G401 (cell line): ENCODE measurements around the gene SLIT3. TPM values are rescaled to one million over a fixed set of nuclear protein-coding genes. Genes with fewer than 3 reads are reported as not detected.
A peak's percentile ranks its signal among the peaks of the same experiment; 100 is the strongest.

Source experiments
- DNase-seq: peaks from one replicate; pipeline ENCODE4 v3.0.0-alpha.2; 2015; ENCODE audit warnings: low spot score
- in situ Hi-C: cut with HindIII; loops from 2 replicates; pipeline ENCODE4 v1.10.0; 2016; ENCODE audit warnings: low sequenced_read_pairs, mixed read lengths
- total RNA-seq: library from RNA; depleted of rRNA; stranded (reverse); fragments of >200 nt; shearing (Covaris generic); gene quantifications from 2 replicates; pipeline ENCODE4 v1.2.3, GENCODE V29; 2014

SLIT3 gene
- total RNA-seq, 1 experiment from 2014 or later: 0.03 TPM

DNA sequence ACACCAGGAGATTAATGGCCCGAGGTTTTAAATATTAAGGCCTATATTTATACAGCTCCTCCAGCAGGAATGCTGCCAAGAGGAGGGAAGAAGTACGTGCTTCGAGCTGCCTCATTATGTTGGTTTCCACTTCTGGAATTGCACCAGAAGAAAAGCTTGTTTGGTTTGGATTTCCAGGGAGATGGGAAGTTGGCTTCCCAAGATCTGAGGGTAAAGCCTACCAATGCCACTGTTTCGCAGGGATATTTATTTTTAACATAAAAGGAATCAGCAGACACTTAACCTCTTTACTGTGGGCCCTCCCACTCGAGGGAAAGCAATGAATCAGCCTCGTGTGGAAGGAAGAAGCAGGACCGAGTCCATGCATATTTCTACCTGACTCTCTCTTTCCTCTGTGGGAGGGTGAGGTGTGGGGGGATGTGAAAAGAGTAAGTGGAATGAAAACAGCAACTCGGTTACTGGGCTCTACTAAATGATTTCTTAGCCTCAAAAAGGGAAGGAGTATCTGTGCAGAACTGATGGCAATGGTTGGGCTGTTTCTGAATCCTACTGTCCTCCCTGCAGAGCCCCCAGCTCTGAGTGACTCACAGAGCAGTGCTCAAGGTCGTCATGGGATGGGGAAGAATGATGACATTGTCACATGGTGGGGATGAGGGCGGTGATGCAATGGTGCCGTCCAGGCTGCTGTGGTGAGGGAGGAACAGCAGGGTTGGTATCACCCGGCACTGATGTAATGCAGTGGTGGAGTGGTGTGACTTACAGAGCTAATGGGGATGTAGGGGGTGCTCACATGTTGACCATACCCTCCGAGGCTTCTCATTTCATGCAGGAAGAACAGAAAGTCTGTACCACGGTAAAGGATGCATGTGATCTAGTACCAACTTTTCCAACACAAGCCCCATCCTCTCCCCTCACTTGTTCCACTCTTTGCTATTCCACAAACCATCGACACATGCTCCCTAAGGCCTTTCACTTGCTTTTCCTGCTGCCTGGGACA, 506.8 kb downstream of the SLIT3 start:
- DNase-seq: no peak
- in situ Hi-C loops: no loop called here

DNA sequence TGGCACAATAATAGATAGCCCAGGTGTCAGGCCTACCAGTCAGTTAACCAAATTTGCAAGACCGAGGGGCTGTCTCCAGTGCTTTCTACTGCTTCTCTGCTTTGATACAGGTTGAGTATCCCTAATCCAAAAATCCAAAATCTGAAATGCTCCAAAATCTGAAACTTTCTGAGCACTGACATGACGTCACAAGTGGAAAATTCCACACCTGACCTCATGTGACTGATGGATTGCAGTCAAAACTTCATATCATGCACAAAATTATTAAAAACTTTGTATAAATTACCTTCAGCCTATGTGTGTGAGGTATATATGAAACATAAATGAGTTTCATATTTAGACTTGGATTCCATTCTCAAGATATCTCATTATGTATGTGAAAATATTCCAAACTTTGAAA, 508.3 kb downstream of the SLIT3 start:
- in situ Hi-C loops: no loop called here
- DNase-seq: no peak

DNA sequence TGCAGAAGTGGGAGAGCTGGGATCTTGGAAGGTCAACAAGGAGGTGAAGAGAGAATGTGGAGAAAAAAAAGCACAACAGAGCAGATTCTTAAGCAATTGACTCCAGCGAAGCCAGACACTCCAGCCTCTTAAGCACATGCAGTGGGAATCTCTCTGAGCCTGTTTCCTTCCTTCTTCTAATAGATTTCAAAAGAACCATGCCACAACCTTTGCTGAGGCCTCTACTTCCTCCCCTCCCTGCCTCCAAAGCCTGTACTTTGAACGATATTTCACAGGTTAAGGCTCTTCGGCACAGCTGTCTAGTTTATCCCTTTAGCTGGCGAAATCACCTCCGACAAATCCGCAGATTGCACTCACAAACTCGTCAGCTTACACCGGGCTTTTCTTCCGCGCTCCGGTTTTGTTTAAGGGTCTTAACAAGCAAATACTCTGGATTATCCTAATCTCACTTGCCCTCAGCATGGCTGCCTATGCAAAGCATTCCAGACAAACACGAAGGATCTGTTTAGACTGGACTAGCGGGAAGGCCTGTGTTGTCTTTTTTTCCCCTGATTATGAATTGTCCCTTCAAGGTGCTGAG, 510.2 kb downstream of the SLIT3 start:
- in situ Hi-C loops: no loop called here
- no peak for DNase-seq

GRCh38 chr5:168790002-168790635, 510.8 kb downstream of the SLIT3 start:
- no peak for DNase-seq
- in situ Hi-C loops: no loop called here

GRCh38 chr5:168788786-168789185, 512.2 kb downstream of the SLIT3 start:
- in situ Hi-C loops: no loop called here
- no peak for DNase-seq

- DNase-seq: no peak
- in situ Hi-C loops: no loop called here
Measured at GRCh38 chr5:168788107-168788506, 512.8 kb downstream of the SLIT3 start.

- no peak for DNase-seq
Measured at GRCh38 chr5:168786147-168786546, 514.8 kb downstream of the SLIT3 start.

GRCh38 chr5:168784454-168784853, 516.5 kb downstream of the SLIT3 start:
- in situ Hi-C loops: no loop called here
- no peak for DNase-seq

More at GRCh38 chr5:168786147-168786546, 514.8 kb downstream of the SLIT3 start:
- in situ Hi-C loops: no loop called here

GRCh38 chr5:168781941-168782571, 518.9 kb downstream of the SLIT3 start:
- DNase-seq: peak; percentile 24
- in situ Hi-C loops: no loop called here

DNA sequence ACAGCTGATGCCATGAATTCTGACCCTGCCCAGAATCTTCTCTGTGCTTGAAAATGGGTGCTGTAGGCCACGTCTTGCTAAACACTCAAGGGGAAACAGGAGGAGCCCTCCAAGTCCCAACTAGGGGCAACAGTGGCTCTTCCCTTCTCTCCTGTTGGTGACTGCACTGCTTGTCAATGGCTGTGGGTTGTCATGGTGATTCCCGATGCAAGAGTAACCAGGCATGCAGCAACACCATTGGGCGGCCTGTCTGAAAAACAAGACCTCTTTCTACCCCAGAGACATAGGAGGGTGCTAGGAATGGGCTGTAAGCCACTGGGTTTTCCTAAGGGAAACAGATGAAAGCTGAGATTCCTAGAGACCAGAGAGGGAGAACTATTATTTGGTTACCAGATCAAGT, 520.1 kb downstream of the SLIT3 start:
- no peak for DNase-seq
- in situ Hi-C loops: no loop called here

- in situ Hi-C loops: no loop called here
- DNase-seq: peak; percentile 99
Measured at GRCh38 chr5:168779333-168779732, 521.6 kb downstream of the SLIT3 start.

GRCh38 chr5:168778536-168778935, 522.4 kb downstream of the SLIT3 start:
- in situ Hi-C loops: no loop called here
- peak; percentile 71 for DNase-seq

DNA sequence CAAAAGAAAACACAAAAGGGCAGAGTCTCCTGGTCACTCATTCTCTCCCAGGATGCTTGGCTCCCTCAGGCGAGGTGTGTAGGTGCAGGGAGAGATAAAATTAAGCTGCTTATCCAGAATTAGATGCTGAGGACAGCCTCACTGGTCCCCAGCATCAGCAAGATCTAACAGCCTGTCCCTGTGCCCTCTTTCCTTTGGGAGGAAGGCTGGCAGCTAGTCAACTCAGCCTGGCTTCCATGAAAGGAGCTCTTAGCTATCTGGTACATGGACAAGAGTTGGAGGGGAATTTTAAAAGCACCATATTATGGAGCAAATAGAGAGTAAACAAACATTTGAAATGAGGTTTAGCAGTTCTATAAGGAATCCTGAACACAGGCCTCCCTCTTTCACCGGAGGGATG, 523.3 kb downstream of the SLIT3 start:
- DNase-seq: peak; percentile 76
- in situ Hi-C loops: no loop called here

DNA sequence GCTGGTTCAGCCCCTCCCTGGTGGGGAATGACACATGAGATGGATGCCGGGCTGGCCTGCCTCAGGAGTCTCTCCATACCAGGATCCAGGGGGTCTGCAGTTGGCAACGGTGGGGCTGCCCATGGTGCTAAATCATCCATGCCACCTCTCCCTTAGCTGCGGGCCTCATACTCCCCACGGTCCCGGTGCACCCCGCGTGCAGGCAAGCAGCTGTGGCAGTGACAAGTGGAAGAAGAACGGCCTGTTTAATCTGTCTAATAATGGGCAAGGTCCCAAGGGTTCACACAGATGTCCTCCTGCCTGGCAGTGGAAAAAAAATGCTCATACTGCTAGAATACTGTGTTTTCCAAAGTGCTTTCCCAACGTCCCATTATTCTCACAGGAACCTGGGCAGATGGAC, 524.9 kb downstream of the SLIT3 start:
- in situ Hi-C loops: no loop called here

DNA sequence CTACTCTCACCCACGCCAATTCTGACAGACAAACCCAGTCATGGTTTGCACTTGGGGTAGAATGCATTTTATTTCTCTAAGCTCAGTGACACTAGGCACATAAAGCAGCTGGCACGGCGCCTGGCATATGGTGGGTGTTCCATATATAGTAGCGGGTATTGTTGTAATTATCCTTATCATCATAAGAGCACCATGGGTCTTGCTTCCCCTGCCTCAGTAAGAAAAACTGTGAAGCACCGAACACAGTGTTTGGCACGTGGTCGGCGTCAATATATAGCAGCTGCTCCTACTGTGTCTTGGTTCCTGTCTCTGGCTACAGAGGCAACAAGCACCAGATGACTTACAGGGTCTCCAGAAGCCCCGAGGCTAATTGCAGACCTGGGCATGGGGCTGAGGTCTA, 527.7 kb downstream of the SLIT3 start:
- in situ Hi-C loops: no loop called here
- DNase-seq: no peak

More for the DNA sequence above, 524.9 kb downstream of the SLIT3 start:
- no peak for DNase-seq

- in situ Hi-C loops: no loop called here
- no peak for DNase-seq
Measured at GRCh38 chr5:168772316-168772961, 528.5 kb downstream of the SLIT3 start.

GRCh38 chr5:168771678-168772077, 529.3 kb downstream of the SLIT3 start:
- in situ Hi-C loops: no loop called here
- DNase-seq: no peak

DNA sequence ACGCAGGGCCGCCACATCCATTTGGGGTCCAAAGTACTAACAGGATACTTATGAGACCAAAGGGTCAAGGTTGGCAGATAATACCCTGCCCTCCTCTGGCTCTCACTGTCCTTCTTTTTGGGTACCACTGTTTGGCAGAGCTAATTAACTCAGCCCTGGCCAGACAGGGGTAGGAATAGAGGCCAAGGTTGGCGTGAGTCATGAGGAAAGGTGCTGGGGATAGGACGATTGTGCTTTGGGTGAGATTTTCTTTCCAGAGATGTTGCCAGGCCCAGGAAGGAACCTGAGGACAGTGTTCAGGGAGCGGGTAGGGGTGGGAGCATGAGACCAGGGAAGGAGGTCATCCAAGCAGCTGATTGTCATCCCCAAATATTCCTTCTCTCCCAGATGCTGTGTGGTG, 529.9 kb downstream of the SLIT3 start:
- DNase-seq: no peak
- in situ Hi-C loops: no loop called here

- in situ Hi-C loops: no loop called here
- no peak for DNase-seq
Measured at GRCh38 chr5:168770036-168770498, 530.9 kb downstream of the SLIT3 start.
